Right lobe of liver (tissue), 6 donors: ENCODE measurements around the gene INPPL1. TPM values are rescaled to one million over a fixed set of nuclear protein-coding genes. Genes with fewer than 3 reads are reported as not detected.

Source experiments
- ATAC-seq, 4 donors: fragments of 200-7000 bp; cut with Tn5 transposase; one replicate each; pipeline ENCODE4 v1.9.1; 2020; ENCODE audit warnings: mild to moderate bottlenecking in 4 of 4, moderate library complexity in 4 of 4
- DNase-seq, 3 donors: peaks; one replicate each; pipeline ENCODE4 v3.0.0-alpha.2; 2020
- H3K27ac ChIP-seq, 3 donors: fragments of 200-600 bp; one replicate each; pipeline ENCODE4 v1.8.0; 2022
- H3K27me3 ChIP-seq, 2 donors: fragments of 200-600 bp; one replicate each; pipeline ENCODE4 v1.8.0; 2022
- H3K36me3 ChIP-seq, 4 donors: fragments of 200-600 bp; sonication (generic) in 1 of 4; one replicate each; pipeline versions ENCODE4 v1.5.1 to v1.8.0; 2017 to 2022; ENCODE audit warnings: control low read depth in 1 of 4
- H3K4me1 ChIP-seq, 4 donors: fragments of 200-600 bp; sonication (generic) in 1 of 4; one replicate each; pipeline versions ENCODE4 v1.5.1 to v1.8.0; 2017 to 2022; ENCODE audit warnings: control low read depth in 1 of 4
- H3K4me3 ChIP-seq, 3 donors: fragments of 200-600 bp; one replicate each; pipeline ENCODE4 v1.8.0; 2022
- H3K9me3 ChIP-seq, 4 donors: fragments of 200-600 bp; sonication (generic) in 1 of 4; one replicate each; pipeline versions ENCODE4 v1.5.1 to v1.8.0; 2017 to 2022; ENCODE audit warnings: control low read depth in 1 of 4
- POLR2A ChIP-seq: fragments of 450-650 bp; IDR thresholded peaks from one replicate; pipeline ENCODE4 v1.6.1; 2017; ENCODE audit warnings: antibody characterized with exemption, mild to moderate bottlenecking
- whole genome bisulfite sequencing: methylation state at CpG from one replicate; pipeline ENCODE4 v1.1.6; 2018; ENCODE audit warnings: low coverage, low lambda C conversion rate; ENCODE audit not compliant: insufficient coverage; ENCODE audit errors: missing lambda C conversion rate; 5-methylcytosine and 5-hydroxymethylcytosine counted together
- intact Hi-C, 2 donors: fragments of 100-400 bp; cut with DNase I; formaldehyde crosslinking; loops; one replicate each; pipeline versions ENCODE4 v1.11.2 to v1.14.1; 2022
- total RNA-seq, 6 experiments: library from RNA; depleted of rRNA in 2 of 6; stranded (reverse); fragments of >200 nt in 2 of 6; fragmentation: NEBNext Ultra II Directional in 3 of 6; extraction: Animal tissue kit (Norgen Biotek cat#: 25700) in 3 of 6; gene quantifications; one replicate each; pipeline versions ENCODE4 v1.1.0 to v1.2.4, GENCODE V29; 2016 to 2023
- TF ChIP-seq, protein P1 (sequence below), 4 donors: fragments of 200-600 bp in 3 of 4; fragments of 450-650 bp in 1 of 4; IDR thresholded peaks; one replicate each; pipeline versions ENCODE4 v1.5.1 to v1.8.0; 2016 to 2022; ENCODE audit warnings: antibody characterized with exemption in 4 of 4, mild to moderate bottlenecking in 2 of 4
- donor health status: DM: no; HTN: yes; CAD: no.
- donor health status: DM: no; HTN: no; CAD: no.
- donor health status: DM: no; HTN: no; CAD: no.
- donor health status: DM: no; HTN: yes; CAD: no.
- donor health status: DM: no; HTN: yes; CAD: no.

The INPPL1 gene
- total RNA-seq, 6 experiments from 2014 or later, result 23.2 to 46.5 (median 37.4) TPM

DNA sequence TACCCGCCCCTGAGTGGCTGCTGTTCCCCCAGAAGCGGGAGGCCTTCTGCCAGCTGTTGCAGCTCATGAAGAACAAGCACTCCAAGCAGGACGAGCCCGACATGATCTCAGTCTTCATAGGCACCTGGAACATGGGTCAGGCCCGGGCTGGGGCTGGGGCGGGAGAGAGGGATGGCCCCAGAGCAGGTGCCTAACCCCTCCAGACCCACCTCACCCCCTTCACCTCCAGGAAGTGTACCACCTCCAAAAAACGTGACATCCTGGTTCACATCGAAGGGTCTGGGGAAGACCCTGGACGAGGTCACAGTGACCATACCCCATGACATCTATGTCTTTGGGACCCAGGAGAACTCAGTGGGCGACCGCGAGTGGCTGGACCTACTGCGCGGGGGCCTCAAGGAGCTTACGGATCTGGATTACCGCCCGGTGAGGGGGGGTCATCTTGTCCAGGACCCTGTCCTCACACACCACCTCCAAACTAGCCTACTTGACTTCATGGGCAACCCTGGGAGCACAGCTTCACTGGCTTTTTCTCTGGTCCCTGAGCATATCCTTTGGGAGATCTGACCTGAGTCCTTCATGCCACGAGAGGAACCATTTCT, 6.3 kb downstream of the INPPL1 start:
- H3K27me3 ChIP-seq, result no peaks in the 10 kb centered on the region
- no peak overlapping the region for H3K27ac ChIP-seq
- H3K9me3 ChIP-seq, result no peaks in the 10 kb centered on the region
- H3K4me1 ChIP-seq, result no peaks in the 10 kb centered on the region
- no peak for ATAC-seq
- H3K4me3 ChIP-seq, result no peak overlapping the region
- TF ChIP-seq POLR2A, result no peak
- TF ChIP-seq, protein P1, sequence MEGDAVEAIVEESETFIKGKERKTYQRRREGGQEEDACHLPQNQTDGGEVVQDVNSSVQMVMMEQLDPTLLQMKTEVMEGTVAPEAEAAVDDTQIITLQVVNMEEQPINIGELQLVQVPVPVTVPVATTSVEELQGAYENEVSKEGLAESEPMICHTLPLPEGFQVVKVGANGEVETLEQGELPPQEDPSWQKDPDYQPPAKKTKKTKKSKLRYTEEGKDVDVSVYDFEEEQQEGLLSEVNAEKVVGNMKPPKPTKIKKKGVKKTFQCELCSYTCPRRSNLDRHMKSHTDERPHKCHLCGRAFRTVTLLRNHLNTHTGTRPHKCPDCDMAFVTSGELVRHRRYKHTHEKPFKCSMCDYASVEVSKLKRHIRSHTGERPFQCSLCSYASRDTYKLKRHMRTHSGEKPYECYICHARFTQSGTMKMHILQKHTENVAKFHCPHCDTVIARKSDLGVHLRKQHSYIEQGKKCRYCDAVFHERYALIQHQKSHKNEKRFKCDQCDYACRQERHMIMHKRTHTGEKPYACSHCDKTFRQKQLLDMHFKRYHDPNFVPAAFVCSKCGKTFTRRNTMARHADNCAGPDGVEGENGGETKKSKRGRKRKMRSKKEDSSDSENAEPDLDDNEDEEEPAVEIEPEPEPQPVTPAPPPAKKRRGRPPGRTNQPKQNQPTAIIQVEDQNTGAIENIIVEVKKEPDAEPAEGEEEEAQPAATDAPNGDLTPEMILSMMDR (IDR thresholded peaks at IDR 0.05), result no peak
- DNase-seq, result peak in 1 of 3 donors; percentile 43
- intact Hi-C loops, result no loop called here
- 94% methylated on average over 8 of the region's 18 CpGs for WGBS
- peaks cover 0 to 66% (median 20%) of the 10 kb centered on the region in 4 donors for H3K36me3 ChIP-seq

GRCh38 chr11:72231396-72232259, 7.1 kb downstream of the INPPL1 start:
- Histone ChIP-seq H3K4me3 (no peak overlapping the region), H3K27ac (no peak overlapping the region), H3K36me3 (peaks cover 4 to 69% (median 20%) of the 10 kb centered on the region in 4 donors), H3K9me3 (no peaks in the 10 kb centered on the region), H3K27me3 (no peaks in the 10 kb centered on the region), H3K4me1 (no peaks in the 10 kb centered on the region)
- DNase-seq (peak in 1 of 3 donors; percentile 43), ATAC-seq (no peak)
- intact Hi-C loops, result no loop called here
- WGBS, result 100% methylated on average over 2 of the region's 9 CpGs
- TF ChIP-seq POLR2A, result no peak
- TF ChIP-seq, protein P1 (IDR thresholded peaks at IDR 0.05), result no peak

GRCh38 chr11:72232260-72233055, 7.9 kb downstream of the INPPL1 start:
- 87% methylated on average over 7 of the region's 18 CpGs for whole genome bisulfite sequencing
- Histone ChIP-seq H3K27me3 (no peaks in the 10 kb centered on the region), H3K4me1 (no peaks in the 10 kb centered on the region), H3K9me3 (no peaks in the 10 kb centered on the region), H3K4me3 (no peak overlapping the region), H3K36me3 (peaks cover 4 to 77% (median 24%) of the 10 kb centered on the region in 4 donors), H3K27ac (no peak overlapping the region)
- DNase-seq, result peak in 1 of 3 donors; percentile 39
- intact Hi-C loops, result no loop called here
- no peak for ATAC-seq
- TF ChIP-seq, protein P1 (IDR thresholded peaks at IDR 0.05), result no peak
- no peak for TF ChIP-seq POLR2A

DNA sequence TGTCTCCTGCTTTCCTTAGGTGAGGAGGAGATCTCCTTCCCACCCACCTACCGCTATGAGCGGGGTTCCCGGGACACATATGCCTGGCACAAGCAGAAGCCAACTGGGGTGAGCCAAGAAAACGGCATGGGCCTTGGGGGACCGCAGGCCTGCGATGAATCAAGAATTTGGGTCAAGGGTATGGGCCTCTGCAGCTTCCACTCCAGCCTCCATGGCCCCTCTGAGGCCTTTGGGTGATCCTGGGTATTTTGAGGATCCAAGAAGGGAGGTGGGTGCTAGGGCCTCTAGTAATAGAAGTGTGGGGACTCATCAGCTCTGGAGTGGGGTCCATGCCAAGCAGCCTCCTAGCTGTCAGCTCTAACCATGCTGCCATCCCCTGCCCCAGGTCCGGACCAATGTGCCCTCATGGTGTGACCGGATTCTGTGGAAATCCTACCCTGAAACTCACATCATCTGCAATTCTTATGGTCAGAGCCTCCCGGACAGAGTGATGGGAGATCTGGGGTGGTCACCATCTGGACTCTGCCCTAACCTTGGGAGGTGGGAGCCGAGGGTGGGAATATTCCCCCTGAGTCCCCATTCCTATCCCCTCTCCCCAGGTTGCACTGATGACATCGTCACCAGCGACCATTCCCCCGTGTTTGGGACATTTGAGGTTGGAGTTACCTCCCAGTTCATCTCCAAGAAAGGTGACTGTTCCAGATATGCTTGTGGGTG, 8.6 kb downstream of the INPPL1 start:
- Histone ChIP-seq H3K4me3 (no peak overlapping the region), H3K27ac (no peak overlapping the region), H3K9me3 (no peaks in the 10 kb centered on the region), H3K36me3 (peaks cover 4 to 79% (median 24%) of the 10 kb centered on the region in 4 donors), H3K4me1 (no peaks in the 10 kb centered on the region), H3K27me3 (no peaks in the 10 kb centered on the region)
- no CpG with 5 or more reads among the region's 13 CpGs for WGBS
- no peak for TF ChIP-seq POLR2A
- TF ChIP-seq, protein P1 (IDR thresholded peaks at IDR 0.05), result no peak
- DNase-seq (peak in 1 of 3 donors; percentile 36), ATAC-seq (no peak)
- intact Hi-C loops, result no loop called here
